Astrocyte of the hippocampus (primary cell): ENCODE measurements around the gene GNA14.
"Not testable (repeated sequence)": the region's sequence is repeated elsewhere in the genome, so short reads cannot be mapped to it uniquely, and the experiment has no call there.

Experiments
- DNase-seq: peaks from one replicate; pipeline ENCODE4 v3.0.0; 2011; ENCODE audit warnings: low read depth, low spot score

Gene GNA14

DNA sequence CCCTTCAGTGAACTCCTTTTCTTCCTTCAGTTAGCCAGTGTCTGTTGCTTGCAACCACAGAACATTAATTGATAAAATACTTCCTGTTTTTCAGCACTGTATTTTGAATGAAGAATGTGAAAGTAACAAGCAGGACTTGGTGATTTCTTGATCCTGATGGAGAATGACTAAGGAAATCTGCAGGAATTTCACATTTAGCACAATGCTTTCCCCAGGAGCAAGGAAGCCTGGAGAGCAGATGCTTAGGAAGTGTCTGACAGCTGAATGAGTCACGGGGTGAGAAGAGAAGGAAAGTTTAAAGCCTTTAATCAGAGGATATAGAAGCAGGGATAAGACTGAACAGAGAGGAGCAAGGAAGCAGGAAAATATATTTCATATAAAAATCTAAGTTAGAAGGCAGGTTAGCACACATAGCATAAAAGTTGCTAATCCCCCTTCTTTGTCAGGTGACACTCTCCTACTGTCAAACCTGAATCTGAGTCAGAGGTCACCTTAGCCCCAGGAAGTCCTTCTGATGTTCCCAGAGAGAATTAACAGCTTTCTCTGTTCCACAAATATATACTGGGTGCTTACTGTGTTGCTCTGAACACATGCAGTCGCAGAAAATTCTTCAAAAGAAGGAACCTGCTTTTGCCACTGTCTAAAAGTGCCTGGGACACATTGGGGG is 59.7 kb downstream of the GNA14 start:
- peak; percentile 55 for DNase-seq

DNA sequence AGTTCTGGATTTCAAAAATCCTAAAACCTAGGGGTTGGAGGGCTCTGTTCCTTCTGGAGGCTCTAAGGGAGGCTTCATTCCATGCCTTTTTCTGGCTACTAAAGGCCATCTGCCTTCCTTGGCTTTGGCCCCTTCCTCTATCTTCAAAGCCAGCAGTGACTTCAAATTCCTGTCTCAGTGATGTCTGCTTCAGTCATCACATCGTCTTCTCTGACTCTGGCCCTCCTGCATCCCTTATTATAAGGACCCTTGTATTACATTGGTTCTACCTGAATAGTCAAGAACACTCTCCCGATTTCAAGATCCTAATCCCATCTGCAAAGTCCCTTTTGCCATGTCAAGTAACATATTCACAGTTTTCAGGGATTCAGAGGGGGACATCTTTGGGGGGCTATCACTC is 60.3 kb downstream of the GNA14 start:
- no peak for DNase-seq

DNA sequence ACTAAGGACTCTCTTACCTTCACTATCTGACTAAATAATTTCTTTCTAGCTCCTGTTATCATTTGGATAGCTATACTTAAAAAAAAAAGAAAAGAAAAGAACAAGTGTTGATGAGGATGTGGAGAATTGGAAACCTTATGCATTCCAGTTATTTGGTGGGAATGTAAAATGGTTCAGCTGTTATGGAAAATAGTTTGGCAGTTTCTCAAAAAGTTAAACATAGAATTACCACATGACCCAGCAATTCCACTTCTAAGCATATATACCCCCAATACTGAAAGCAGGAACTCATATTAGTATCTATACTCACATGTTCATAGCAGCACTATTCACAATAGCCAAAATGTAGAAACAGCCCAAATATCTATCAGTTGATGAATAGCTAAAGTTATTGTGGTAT is 61.1 kb downstream of the GNA14 start:
- DNase-seq = no peak

DNA sequence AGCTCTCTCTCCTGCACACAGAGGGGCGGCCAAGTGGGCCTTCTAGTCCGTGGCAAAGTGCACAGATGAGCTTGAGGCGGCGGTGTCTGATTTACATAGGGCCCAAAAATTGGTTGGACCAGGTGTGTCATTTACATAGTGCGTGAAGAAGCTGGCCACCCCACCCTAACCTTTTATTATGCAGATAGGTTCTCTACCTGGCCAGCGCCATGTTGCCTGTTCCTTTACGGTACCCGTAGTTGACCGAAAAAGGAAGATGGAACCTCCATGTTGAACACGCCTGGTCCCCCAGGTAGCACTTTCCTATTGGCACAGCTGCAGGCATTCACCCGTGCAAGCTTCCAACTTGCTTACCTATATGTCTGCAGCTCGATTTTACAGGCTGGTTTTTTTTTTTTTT is 61.5 kb downstream of the GNA14 start:
- no peak for DNase-seq

DNA sequence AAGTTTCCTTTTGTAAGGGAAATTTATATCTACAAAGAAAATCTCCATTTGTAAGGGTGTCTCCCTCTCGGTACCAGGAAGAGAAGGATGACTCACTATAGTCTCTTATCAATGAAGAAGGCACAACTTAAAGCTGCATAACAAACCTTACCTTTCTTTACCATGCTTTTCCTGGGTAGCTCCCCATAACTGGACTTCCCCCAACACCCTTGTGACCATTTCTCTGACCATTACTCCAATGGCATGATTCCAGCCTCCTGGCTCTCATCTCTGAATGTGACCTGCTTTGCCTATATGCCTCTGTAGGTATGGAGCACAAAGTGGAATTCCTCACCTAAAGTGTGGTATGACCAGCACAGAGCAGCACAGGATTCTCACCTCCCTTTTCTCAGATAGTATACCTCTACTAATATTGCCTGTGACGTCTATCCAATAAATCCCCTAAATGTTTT is 62.8 kb downstream of the GNA14 start:
- no peak for DNase-seq

DNA sequence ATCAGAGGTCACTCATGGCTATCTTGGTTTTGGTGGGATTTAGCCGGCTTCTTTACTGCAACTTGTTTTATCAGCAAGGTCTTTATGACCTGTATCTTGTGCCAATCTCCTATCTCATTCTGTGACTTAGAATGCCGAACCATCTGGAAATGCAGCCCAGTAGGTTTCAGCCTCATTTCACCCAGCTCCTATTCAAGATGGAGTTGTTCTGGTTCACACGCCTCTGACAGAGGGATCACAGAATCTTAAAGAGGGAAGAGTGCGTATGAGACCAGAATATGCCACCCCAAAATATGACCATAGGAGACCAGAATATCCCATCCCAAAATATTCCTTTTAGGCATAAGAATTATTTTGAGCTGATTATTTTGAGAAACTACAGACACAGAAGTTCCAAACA is 63.2 kb downstream of the GNA14 start:
- DNase-seq = not testable (repeated sequence)

DNA sequence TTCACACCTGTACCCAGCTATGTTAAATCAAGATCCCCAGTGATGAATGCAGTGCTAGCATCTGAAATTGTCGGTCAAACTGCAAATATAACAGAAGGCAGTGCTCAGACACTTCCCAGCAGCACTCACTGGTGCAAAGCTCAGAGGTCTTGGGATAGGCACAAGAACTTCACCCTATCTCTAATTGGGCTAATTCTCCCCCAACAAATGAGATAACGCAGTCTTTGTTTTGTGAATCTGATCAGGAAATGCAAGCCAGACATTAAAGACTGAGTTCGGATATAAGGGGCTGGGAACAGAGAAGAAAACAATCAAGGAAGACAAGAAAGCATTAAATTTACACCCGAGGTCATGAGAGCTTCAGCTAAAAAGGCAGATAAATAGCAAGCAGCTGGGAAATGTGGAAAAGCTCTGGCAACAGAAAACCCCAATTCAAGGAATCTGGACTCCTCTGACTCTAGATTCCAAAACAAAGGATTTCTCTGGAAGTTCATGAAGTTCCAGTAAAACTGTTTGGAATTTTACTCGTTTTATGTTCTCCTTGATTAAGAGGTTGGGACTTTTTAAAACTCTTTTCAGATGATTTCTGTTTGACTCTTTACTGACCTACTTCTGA is 65.1 kb downstream of the GNA14 start:
- no peak for DNase-seq

DNA sequence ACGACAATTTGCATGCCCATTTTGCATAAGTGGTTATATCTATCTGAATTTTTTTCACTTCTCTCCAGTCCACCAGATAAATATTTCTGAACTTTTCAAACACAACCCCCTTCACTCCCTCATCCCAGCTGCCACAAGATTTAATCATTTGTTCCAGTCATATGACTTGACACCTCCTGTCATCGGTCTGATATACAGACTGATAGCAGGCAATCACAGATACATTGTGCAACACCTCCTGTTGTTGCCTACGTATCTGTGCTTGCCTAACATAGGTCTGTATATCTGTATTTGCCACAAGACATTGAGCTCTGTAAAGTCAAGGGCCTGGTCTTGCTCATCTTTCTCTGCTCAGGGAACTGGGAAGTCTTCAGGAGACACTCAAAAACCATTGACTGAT is 65.6 kb downstream of the GNA14 start:
- no peak for DNase-seq

DNA sequence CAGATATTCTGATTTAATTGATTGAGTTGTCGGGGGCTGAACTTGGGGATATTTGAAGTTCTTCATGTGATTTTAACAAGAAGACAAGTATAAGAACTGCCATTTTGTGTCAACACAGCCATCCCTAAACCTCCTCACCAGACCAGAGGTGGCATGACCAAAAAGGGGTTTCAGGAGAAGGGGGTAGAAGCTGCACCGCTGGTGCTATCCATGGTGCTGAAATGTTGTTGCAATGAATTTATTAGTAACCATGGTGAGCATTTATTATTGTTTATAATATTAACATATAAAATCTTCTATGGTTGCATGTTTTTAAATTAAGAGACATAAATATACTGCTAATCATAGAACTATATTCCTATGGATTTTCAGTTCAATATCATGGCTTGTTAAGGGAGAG is 72.3 kb downstream of the GNA14 start:
- peak; percentile 52 for DNase-seq

DNA sequence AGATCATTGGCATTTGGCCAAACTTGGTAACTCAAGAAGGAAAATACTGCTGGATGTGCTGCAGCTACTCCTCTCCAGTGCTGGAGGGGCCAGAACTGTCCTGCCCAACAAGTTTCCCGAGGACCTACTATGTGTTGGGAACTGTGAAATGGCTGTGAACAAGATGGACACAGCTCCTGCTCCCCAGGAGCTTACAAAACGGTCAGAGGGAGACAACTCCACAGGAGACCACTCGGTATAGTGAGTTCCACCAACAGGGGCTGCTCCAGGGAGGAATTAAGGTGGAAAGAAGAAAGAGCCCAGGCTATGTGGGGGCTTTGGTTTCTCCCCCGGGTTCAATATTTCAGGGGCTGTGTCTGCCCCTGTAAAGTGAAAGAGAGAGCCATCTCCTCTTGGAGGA is 78.8 kb downstream of the GNA14 start:
- DNase-seq = no peak

DNA sequence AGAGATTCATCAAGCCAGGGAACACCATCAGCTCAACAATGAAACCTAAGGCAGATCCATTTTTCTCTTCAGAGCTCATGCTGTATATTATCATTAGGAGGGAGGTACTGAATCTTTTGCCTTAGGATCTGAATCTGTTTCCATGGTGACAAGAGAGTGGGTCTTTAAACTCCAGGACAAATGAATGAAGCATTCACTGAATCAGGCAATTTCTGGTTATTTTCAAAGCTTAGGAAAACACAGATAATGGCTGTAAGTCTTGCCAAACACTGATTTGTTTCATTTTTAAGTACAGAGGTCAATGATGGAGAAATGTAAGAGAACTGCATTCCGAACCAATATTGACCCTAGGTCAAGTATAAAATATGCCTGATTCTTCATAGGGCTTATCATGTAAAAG is 84.9 kb downstream of the GNA14 start:
- DNase-seq = no peak

DNA sequence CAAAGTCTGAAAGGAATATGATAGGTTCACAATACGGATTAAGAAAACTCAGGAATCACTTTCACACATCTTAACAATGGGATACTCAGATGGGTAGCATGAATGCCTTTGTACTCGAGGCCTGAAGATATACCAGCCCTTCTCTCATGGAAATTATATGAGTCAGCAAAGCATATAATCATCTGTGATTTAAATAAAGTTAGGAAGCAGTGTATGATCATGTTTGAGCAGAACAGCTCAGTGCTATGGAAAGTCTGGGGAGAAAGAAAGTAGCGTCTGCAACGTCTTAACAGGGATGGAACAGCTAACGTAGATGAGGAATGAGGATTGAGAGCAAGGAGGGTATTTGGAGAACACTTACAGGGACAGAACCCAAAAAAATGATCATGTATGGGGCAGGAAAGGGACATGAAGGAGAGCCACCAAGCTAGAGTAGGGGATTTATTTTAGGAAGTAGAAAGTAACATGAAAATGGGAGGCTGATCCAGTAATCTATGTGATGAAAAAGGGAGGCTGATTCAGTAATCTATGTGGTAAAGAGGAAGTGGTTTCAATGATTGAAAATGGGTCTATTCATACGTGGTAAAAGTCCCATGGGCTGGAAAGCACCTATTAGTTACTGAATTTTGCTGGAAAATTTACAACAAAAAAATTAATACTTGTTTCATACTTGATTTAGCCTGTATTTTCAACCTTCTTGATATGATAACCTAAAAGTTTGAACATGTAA is 85.9 kb downstream of the GNA14 start:
- DNase-seq = no peak

DNA sequence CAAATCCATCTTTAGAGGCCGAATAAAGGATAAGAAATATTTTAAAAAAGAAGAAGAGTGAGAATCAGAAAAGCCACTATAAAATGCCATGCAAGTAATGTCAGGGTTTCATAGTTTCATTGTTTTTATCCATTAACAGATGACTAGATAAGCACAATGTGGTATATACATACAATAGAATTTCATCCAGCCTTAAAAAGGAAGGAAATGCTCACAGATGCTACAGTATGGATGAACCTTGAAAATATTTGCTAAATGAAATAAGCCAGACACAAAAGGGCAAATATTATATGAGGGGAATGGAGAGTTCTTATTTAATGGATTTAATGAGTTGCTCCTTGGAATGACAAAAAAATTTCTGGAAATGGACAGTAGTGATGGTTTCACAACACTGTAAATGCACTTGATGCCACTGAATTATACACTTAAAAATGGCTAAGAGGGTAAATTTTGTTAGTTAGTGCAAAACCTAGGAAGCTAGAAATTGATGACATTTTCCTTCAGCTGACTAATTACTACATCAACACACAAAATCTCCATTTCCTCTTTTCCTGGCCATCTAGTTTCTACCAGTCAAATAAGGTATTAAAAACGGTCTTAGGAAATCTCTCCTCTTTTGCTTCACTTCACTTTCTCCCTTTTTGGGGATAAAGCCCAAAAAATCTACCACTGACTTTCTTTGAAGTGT is 86.6 kb downstream of the GNA14 start:
- DNase-seq = no peak

DNA sequence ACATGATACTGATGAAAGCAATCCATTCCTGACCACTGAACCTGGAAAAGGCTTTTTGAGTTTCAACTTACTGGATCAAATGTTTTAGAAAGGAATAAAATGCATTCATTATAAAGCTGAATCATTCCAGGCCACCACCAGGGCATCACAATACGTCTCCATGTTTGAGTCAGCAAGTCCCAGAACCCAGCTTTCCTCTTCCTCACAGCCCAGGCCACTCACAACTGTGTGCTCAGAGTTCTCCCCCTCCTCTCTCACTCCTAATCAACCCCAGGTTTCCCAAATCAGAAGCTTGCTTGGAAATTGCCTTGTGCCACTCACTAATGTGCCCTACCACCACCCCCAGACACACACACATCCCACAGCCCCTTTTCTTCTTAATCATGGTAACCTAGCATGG is 91.7 kb downstream of the GNA14 start:
- peak; percentile 38 for DNase-seq

DNA sequence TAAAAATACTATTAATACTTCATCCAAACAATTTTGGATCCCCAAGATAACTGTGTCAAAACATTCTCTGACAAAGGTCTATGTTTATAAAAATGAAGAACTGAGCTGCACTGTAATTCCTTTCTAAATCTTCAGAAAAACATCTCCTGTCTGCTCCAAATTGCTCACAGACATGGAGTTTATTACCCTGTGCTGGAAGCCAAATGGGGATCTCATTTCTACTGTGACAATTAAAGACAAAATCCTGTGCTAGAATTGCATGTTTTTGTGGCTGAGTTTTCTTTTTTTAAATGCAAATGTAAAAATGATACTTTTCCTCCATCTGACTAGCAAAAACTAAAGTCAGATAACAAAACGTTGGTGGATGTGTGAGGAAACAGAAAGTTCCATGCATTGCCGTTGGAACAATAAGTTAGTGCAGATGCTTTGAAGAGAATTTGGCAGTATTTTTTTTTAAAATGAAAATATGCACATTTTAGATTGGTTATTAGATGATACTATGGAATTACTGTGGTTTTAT is 93.5 kb downstream of the GNA14 start:
- DNase-seq = no peak

DNA sequence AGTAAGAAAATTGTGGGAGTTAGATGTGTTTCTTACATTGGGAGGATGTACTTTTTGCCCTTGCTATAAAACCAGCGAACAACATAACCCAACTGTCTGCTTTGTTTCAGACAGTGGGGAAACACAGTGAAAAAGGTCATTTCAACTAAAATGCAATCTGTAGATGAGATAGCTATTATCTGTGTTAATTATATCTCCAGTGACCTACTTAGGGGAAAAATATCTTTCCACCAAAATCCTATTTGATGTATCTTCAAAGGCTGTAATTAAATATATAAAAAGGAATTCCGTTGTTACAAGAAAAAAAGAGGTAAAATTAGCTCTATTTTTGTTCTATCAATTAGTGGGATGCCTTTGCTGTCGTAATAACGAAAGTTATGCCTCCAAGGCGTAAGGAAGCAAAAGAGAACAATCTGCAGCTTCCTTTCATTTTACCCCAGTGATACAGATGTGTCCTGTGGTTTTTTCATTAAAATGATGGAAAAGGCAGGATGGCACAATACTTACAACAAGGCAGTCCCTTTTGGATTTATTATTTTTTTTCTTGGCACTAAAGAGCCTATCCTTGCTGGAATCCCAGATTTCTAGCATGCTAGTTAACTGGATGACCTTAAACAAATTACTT is 100.9 kb downstream of the GNA14 start:
- no peak for DNase-seq

DNA sequence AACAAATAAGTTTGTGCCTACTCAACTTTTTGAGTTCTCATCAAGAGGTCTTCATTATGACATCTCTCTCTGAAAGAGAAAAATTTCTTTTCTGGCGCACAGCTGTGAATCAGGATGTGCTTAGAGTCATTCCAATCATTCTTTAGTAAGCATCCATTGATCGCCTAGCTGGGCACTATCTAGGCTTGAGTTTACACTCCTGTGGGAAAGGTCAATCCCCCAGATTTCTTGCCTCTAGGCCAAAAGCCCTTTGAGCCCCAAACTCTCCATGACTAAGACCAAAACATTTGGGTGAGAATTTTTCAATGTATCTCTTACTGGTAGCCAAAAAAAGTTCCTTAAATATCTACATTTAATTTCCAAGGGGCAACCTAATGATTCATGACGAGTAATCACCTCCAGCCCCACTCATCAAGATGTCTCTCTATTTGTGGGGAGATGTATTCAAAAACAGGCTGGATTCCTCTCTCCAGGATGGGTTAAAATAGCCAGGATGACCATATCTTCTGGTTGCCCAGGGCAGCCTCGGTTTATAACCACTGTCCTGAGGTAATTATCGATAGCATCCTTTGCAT is 101.7 kb downstream of the GNA14 start:
- DNase-seq = no peak

DNA sequence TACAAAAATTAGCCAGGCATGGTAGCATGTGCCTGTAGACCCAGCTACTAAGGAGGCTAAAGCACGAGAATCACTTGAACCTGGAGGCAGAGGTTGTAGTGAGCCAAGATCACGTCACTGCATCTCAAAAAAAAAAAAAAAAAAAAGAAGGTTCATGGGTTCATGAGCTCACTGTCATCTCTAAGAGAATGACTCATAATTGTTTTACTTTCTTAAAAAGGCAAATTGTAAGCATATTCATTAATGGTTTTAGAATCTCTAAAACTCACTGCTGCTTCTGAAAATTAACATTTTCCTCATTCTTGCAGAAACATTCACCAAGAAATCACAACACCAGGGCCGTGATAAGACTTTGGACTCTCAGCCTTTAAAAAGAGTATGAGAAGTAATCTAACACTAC is 103.6 kb downstream of the GNA14 start:
- peak; percentile 3 for DNase-seq

DNA sequence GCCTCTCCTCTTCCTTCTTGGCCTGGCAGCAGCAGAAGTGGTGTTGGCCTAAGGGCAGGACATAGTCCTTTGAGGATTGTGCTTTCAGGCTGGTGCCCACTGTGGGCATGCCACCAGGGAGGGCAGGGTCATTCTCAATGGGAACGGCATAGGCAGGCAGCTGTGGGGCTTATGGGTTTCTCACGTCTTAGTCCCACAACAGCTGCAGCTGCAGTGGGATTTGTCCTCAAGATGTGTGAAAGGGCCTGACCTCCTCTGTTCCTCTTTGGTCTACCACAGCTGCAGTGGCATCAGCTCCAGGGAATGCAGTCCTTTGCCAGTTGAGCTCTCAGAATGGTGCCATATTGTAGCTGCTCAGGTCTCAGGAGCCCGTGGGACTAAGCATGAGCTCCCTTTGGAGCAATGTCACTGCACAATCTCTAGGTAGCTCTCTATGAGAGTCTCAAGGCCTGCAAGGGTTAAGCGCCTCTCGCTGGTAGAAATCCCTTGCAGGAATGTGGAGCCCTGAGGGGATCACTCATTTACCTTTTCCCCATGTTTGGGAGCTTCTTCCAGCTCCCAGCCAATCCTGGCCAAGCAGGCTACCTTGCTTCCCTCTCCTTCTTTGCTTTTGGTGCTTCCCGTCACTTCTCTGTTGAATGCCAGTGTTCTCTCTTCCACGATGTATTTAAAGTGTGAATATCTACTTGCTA is 104.8 kb downstream of the GNA14 start:
- DNase-seq = no peak

DNA sequence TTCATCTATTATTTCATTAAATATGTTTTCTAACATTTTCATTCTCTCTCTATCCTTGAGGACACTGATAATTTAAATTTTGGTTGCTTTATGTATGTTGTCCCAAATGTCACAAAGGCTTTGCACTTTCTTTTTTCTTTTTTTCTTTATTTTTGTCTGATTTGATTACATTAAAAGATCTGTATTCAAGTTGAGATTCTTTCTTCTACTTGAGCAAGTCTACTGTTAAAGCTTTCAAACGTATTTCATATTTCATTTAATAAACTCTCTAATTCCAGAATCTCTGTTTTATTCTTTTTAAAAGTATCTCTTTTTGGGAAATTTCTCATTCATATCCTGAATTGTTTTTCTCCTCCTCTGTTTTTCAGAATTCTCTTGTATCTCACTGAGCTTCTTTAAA is 106.5 kb downstream of the GNA14 start:
- DNase-seq = no peak

DNA sequence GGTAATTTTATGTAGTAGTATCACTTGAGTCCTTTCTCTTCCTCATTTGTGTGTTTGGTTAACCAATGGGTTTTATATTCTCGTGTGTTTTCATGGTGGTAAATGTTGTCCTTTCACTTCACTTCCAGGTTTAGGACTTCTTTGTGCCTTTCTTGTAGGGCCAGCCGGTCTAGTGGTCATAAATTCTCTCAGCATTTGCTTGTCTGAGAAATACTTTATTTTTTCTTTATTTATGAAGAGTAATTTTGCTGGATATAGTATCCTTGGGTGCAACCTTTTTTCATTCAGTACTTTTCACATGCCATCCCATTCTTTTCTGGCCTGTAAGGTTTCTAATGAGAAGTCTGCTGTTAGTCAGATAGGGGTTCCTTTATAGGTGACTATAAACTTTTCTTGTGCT is 107.1 kb downstream of the GNA14 start:
- DNase-seq = no peak
